ENCODE measurements around the gene AGPAT3.
A peak's percentile ranks its signal among the peaks of the same experiment; 100 is the strongest.

The AGPAT3 gene

DNA sequence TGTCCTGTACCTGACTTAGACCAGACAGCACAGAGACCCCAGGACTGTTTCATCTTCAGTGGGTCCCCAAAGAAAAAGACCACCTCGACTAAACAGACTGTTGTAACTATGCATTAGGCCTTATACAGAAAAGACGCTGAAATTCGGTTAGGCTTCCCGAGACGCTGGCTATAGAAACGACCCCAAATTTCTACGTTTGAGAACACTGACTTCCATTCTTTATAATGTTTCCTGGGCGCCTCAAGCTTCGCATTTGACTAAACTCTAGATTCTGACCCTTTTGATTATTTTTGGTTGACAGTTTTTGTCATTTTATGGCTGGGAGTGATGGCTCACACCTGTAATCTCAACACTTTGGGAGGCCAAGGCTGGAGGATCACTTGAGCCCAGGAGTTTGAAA lies 146.1 kb downstream of the AGPAT3 start:
- TF ChIP-seq, protein P1, sequence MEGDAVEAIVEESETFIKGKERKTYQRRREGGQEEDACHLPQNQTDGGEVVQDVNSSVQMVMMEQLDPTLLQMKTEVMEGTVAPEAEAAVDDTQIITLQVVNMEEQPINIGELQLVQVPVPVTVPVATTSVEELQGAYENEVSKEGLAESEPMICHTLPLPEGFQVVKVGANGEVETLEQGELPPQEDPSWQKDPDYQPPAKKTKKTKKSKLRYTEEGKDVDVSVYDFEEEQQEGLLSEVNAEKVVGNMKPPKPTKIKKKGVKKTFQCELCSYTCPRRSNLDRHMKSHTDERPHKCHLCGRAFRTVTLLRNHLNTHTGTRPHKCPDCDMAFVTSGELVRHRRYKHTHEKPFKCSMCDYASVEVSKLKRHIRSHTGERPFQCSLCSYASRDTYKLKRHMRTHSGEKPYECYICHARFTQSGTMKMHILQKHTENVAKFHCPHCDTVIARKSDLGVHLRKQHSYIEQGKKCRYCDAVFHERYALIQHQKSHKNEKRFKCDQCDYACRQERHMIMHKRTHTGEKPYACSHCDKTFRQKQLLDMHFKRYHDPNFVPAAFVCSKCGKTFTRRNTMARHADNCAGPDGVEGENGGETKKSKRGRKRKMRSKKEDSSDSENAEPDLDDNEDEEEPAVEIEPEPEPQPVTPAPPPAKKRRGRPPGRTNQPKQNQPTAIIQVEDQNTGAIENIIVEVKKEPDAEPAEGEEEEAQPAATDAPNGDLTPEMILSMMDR (IDR thresholded peaks at IDR 0.05), result no peak
- Histone ChIP-seq H3K36me3 (no peaks in the 10 kb centered on the region), H3K27ac (peak overlapping the region; percentile 96), H3K4me1 (ENCODE audit: control insufficient read depth in 1 of 2, insufficient read depth in 1 of 2, low read depth in 1 of 2, low read length in 1 of 2) (peaks cover 36 to 44% of the 10 kb centered on the region in 2 experiments), H3K4me3 (ENCODE audit: low read depth in 1 of 2, low read length in 1 of 2) (peak overlapping the region; percentile 77 to 79), H3K9me3 (no peaks in the 10 kb centered on the region), H3K27me3 (no peaks in the 10 kb centered on the region)

DNA sequence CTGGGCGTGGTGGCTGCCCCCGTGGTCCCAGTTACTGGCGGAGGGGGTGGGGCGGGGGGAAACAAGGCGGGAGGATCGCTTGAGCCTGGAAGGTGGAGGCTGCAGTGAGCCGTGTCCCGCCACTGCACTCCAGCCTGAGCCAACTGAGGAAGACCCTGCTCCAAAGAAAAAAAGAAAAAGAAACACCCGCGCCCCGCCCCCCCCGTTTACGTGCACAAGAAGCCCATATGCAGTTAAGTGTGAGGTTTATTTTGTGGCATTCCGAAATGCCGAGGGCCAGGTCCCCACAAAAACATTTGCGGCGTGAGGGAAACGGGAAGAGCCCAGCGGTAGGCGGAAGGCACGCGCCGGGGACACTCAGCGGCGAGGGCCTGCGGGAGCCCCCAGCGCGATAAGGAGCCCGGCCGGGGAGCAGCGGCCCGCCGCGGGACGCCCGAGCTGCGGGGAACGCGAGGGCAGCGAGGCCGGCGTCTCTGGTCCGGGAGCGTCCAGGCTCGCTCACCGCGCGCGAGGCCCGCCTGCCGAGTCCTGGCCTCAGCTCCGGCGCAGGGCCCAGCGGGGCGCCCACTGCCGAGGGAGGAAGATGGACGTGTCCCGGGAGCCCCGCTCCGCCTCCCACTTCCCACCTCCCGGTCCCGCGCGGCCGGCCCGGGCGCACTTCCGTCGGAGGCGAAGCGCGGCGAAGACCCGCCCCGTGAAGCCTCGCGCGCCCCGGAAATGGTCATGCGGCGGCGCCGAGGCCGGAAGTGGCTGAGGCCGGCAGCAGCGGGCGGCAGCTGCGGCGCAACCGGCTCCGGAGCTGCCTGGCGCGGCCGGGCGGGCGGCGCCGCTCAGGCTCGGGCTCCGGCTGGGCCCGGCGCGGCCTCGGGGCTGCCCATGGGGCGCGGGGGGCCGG lies 146.8 kb downstream of the AGPAT3 start, which contains the start of gene TRAPPC10:
TSS of gene TRAPPC10 (plus strand) at position 731 of the 895 bp plus-strand sequence. CDS start 185 bp downstream, outside the sequence.
- TF ChIP-seq, protein P1 (IDR thresholded peaks at IDR 0.05), result no peak
- no peaks in the 10 kb centered on the region for H3K9me3 ChIP-seq
- H3K4me3 ChIP-seq (ENCODE audit: low read depth in 1 of 2, low read length in 1 of 2), result peak within 1 kb of the TSS; percentile 77 to 79
- peak within 1 kb of the TSS; percentile 96 for H3K27ac ChIP-seq
- no peaks in the 10 kb centered on the region for H3K36me3 ChIP-seq
- H3K4me1 ChIP-seq (ENCODE audit: control insufficient read depth in 1 of 2, insufficient read depth in 1 of 2, low read depth in 1 of 2, low read length in 1 of 2), result peaks cover 41 to 51% of the 10 kb centered on the region in 2 experiments
- H3K27me3 ChIP-seq, result no peaks in the 10 kb centered on the region

DNA sequence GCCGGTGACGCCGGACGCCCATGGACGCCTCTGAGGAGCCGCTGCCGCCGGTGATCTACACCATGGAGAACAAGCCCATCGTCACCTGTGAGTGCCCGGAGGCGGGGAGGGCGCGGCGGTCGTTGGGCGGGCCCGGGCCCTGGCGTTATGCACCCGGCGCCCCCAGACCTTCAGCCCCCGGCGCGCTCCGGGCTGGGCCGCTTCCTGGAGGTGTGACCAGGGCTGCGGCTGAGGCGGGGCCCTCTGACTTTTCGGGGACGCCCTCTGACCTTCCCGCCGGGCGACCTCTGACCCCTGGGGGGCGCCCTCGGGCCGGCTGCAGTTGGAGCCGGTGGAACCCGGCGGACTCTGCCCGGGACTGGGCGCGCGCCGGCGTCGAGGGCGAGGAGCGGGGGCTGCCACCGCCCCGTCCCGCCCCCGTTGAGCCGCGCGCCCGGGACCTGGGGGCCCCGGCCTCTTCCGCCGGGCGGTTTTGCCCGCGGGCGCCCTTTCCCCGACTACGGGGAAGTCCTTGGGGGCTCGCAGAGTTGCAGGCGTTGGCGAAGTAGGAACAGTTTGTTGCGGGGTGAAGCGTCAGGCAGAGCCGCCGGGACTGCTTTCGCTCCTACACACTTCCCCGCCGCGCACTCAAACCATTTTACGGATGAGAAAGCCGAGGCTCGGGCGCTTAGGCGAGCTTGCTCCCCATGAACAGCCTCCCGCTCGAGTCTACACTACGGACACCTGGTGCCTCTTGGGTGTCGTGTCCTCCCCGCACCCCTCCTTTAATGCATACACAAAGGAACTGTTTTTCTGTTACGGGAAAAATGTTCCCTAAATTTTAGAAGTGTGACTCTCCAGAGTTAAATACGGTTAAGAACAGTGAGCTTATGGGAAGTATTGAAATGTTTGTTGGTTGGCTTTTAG lies 147.7 kb downstream of the AGPAT3 start:
- Histone ChIP-seq H3K27ac (peak overlapping the region; percentile 96), H3K27me3 (no peaks in the 10 kb centered on the region), H3K4me3 (ENCODE audit: low read depth in 1 of 2, low read length in 1 of 2) (peak overlapping the region; percentile 77 to 79), H3K4me1 (ENCODE audit: control insufficient read depth in 1 of 2, insufficient read depth in 1 of 2, low read depth in 1 of 2, low read length in 1 of 2) (peaks cover 50 to 60% of the 10 kb centered on the region in 2 experiments), H3K9me3 (no peaks in the 10 kb centered on the region), H3K36me3 (no peaks in the 10 kb centered on the region)
- TF ChIP-seq, protein P1 (IDR thresholded peaks at IDR 0.05), result no peak

DNA sequence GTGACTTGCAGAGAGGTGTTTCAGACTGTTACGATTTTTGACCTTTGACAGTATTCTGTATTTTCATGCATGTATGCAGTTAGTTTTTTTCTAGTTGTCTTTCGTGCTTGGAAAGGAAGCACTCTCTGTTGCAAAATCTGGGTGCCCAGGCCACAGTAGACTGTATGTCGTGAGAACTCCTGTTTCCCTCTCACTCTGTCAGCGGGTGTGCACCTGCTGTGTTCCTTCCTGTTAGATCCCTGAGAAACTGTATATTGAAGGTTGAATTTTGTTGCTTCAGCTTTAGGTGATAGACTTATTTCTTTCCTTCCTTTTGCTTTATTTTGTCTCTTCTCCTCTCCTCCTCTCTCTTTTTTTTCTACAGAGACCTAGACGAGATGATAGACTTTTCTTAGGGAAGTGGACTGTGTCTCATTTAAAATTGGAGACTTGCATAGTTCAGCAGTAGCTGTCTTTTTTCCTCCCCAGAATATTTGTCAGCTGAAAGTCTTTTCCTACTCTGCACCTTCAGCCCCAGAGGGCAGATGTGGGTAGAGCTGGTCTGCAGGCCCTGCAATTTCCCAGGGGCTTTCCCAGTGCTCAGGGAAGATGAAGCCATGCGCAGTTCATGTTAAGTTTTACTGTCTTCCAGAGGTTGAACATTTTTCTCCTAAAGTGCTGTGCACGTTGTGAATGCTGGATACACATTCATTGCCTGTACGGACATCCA lies 148.5 kb downstream of the AGPAT3 start:
- peak overlapping the region; percentile 77 to 79 for H3K4me3 ChIP-seq (ENCODE audit: low read depth in 1 of 2, low read length in 1 of 2)
- no peaks in the 10 kb centered on the region for H3K27me3 ChIP-seq
- no peaks in the 10 kb centered on the region for H3K9me3 ChIP-seq
- H3K36me3 ChIP-seq, result no peaks in the 10 kb centered on the region
- H3K4me1 ChIP-seq (ENCODE audit: control insufficient read depth in 1 of 2, insufficient read depth in 1 of 2, low read depth in 1 of 2, low read length in 1 of 2), result peaks cover 56 to 61% of the 10 kb centered on the region in 2 experiments
- TF ChIP-seq, protein P1 (IDR thresholded peaks at IDR 0.05), result no peak
- peak overlapping the region; percentile 96 for H3K27ac ChIP-seq

DNA sequence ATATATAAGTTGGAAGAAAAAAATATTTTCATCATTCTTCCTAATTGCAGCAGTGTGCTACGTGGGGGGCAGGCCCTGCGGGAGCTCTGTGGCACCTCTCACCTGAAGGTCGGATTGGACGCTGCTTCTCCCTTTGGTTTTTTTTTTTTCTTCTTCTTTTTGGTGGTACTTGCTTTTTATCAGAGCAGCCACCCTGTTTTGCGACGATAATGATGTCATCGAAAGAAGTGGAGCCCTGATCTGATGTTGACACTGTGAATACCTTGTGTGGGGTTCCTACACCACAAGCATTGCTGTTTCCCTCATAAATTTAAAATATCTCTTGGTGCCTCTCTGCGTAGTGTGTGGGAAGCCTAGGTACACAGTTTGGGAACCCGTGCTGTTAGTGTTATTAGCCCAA lies 152.6 kb downstream of the AGPAT3 start:
- H3K27ac ChIP-seq, result peak overlapping the region; percentile 55
- peaks cover 70 to 80% of the 10 kb centered on the region in 2 experiments for H3K4me1 ChIP-seq (ENCODE audit: control insufficient read depth in 1 of 2, insufficient read depth in 1 of 2, low read depth in 1 of 2, low read length in 1 of 2)
- TF ChIP-seq, protein P1 (IDR thresholded peaks at IDR 0.05), result no peak
- no peaks in the 10 kb centered on the region for H3K9me3 ChIP-seq
- H3K27me3 ChIP-seq, result no peaks in the 10 kb centered on the region
- H3K36me3 ChIP-seq, result no peaks in the 10 kb centered on the region
- no peak overlapping the region for H3K4me3 ChIP-seq (ENCODE audit: low read depth in 1 of 2, low read length in 1 of 2)

Data from neutrophil (primary cell).